A549 (cell line): Measurements from ENCODE around the gene ZNF662.

ENCODE experiments used
- CTCF ChIP-seq: fragments of >200 bp; sonication (Bioruptor Twin); formaldehyde crosslinking; IDR thresholded peaks from 3 replicates; pipeline ENCODE4 v1.5.1; 2016
- JUN ChIP-seq, 2 experiments: fragments of >200 bp; sonication (Bioruptor Twin); formaldehyde crosslinking; IDR thresholded peaks; 2 replicates in 1 of 2; 3 replicates in 1 of 2; pipeline ENCODE4 v1.6.1; 2016 to 2017
- MAX ChIP-seq: IDR thresholded peaks from 2 replicates; pipeline ENCODE4 v1.6.1; 2012
- NFE2L2 ChIP-seq: fragments of 150-350 bp; conservative IDR thresholded peaks from 2 replicates; pipeline ENCODE4 v1.6.1; 2014; ENCODE audit warnings: low read length
- POLR2A ChIP-seq: IDR thresholded peaks from 2 replicates; pipeline ENCODE4 v1.6.1; 2012; ENCODE audit warnings: mild to moderate bottlenecking, low read length
- RARB ChIP-seq: fragments of 250-450 bp; sonication (Bioruptor Pico); IDR thresholded peaks from 2 replicates; pipeline ENCODE4 v1.8.0; 2021; ENCODE audit warnings: mild to moderate bottlenecking, moderate library complexity
- USF2 ChIP-seq: fragments of 450-650 bp; IDR thresholded peaks from 2 replicates; pipeline ENCODE4 v1.6.1; 2014; ENCODE audit warnings: antibody characterized with exemption

- TF ChIP-seq JUN (IDR thresholded peaks at IDR 0.05) = no peak
- no peak for TF ChIP-seq NFE2L2
- TF ChIP-seq RARB (CRISPR knock-in tag) = no peak
- TF ChIP-seq CTCF = no peak
- TF ChIP-seq POLR2A = no peak
- TF ChIP-seq MAX = no peak
- no peak for TF ChIP-seq USF2
Observed at GRCh38 chr3:42892807-42893206, 13.1 kb upstream of the ZNF662 start.
